ENCODE data around the gene PDAP1. TPM values are rescaled to one million over a fixed set of nuclear protein-coding genes. Genes with fewer than 3 reads are reported as not detected.
"Not testable (repeated sequence)": the region's sequence is repeated elsewhere in the genome, so short reads cannot be mapped to it uniquely, and the experiment has no call there.

Gene PDAP1
- total RNA-seq, 1 donor from 2014 or later: 91.2 TPM

DNA sequence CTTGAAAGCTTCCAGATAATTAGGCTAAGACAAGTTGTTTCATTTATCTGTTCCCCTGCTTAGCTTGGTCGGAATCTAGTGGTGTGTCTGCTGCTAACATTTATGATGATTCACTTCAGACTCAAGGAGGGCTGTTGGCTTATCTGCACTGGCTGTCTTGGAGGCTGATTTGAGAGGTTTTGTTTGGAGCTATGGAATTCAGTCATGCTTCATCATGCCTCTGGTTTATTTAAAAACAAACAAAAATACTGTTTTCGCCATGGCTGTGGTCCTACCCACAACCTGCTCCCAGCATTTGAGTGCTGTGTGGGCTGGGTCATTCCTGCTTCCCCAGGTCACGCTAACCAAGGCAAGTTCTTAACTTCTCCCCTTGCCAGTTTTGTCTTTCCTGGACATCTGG is 45.6 kb downstream of the PDAP1 start:
- Mint-ChIP-seq H3K9me3 (ENCODE audit: low read depth) (no peaks in the 10 kb centered on the region), H3K4me1 (ENCODE audit: low read depth) (peaks cover 8% of the 10 kb centered on the region), H3K27ac (ENCODE audit: unreplicated experiment) (peak overlapping the region; percentile 3), H3K36me3 (ENCODE audit: low read depth) (peaks cover 36% of the 10 kb centered on the region), H3K27me3 (ENCODE audit: low read depth) (no peaks in the 10 kb centered on the region), H3K4me3 (ENCODE audit: unreplicated experiment) (no peak overlapping the region)
- no peak for DNase-seq (ENCODE audit: low spot score)
- TF ChIP-seq, protein P1, sequence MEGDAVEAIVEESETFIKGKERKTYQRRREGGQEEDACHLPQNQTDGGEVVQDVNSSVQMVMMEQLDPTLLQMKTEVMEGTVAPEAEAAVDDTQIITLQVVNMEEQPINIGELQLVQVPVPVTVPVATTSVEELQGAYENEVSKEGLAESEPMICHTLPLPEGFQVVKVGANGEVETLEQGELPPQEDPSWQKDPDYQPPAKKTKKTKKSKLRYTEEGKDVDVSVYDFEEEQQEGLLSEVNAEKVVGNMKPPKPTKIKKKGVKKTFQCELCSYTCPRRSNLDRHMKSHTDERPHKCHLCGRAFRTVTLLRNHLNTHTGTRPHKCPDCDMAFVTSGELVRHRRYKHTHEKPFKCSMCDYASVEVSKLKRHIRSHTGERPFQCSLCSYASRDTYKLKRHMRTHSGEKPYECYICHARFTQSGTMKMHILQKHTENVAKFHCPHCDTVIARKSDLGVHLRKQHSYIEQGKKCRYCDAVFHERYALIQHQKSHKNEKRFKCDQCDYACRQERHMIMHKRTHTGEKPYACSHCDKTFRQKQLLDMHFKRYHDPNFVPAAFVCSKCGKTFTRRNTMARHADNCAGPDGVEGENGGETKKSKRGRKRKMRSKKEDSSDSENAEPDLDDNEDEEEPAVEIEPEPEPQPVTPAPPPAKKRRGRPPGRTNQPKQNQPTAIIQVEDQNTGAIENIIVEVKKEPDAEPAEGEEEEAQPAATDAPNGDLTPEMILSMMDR (IDR thresholded peaks at IDR 0.05): no peak

DNA sequence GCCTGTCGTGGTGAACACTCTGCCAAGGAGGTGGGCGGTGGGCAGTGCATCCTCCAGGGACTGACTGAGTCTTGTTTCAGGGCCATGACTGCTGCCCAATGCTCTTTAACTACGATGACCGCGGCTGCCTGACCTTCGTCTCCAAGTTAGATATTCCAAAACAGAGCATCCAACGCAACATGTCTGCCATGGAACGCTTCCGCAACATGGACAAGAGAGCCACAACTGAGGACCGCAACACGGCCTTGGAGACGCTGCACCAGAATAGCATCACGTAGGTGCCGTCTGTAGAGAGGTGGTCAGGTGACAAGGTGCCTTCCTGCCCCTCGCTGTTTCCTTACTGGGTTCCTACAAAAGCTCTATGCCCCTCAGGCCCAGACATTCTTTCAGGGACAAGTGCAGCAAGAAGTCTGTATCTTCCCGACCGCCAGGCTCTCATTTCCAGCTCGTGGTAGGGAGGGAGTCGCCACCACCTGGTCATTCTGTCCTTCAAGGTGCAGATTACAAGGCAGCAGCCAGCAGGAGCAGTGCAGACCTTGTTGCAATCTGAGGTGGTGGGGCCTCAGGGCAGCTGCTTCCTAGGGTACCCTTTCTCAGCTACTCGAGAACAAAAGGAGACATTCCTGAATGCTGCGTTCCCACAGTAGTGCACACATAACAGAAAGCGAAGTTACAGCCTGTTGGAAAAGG is 48.8 kb downstream of the PDAP1 start:
- Mint-ChIP-seq H3K36me3 (ENCODE audit: low read depth) (peaks cover 30% of the 10 kb centered on the region), H3K4me3 (ENCODE audit: unreplicated experiment) (no peak overlapping the region), H3K27ac (ENCODE audit: unreplicated experiment) (no peak overlapping the region), H3K4me1 (ENCODE audit: low read depth) (peaks cover 8% of the 10 kb centered on the region), H3K27me3 (ENCODE audit: low read depth) (no peaks in the 10 kb centered on the region), H3K9me3 (ENCODE audit: low read depth) (no peaks in the 10 kb centered on the region)
- TF ChIP-seq, protein P1 (IDR thresholded peaks at IDR 0.05): no peak
- peak; percentile 59 for DNase-seq (ENCODE audit: low spot score)

DNA sequence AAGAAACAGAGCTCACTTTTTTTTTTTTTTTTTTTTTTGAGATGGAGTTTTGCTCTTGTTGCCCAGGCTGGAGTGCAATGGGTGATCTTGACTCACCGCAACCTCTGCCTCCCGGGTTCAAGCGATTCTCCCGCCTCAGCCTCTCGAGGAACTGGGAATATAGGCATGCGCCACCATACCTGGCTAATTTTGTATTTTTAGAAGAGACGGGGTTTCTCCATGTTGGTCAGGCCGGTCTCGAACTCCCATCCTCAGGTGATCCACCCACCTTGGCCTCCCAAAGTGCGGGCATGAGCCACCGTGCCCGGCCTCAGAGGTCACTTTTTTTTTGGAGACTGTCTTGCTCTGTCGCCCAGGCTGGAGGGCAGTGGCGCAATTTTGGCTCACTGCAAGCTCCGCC is 49.9 kb downstream of the PDAP1 start:
- not testable (repeated sequence) for H3K4me1 Mint-ChIP-seq (ENCODE audit: low read depth); H3K27me3 Mint-ChIP-seq (ENCODE audit: low read depth); H3K27ac Mint-ChIP-seq (ENCODE audit: unreplicated experiment); H3K9me3 Mint-ChIP-seq (ENCODE audit: low read depth); H3K4me3 Mint-ChIP-seq (ENCODE audit: unreplicated experiment)
- H3K36me3 Mint-ChIP-seq (ENCODE audit: low read depth): peaks cover 30% of the 10 kb centered on the region
- DNase-seq (ENCODE audit: low spot score): peak; percentile 34

DNA sequence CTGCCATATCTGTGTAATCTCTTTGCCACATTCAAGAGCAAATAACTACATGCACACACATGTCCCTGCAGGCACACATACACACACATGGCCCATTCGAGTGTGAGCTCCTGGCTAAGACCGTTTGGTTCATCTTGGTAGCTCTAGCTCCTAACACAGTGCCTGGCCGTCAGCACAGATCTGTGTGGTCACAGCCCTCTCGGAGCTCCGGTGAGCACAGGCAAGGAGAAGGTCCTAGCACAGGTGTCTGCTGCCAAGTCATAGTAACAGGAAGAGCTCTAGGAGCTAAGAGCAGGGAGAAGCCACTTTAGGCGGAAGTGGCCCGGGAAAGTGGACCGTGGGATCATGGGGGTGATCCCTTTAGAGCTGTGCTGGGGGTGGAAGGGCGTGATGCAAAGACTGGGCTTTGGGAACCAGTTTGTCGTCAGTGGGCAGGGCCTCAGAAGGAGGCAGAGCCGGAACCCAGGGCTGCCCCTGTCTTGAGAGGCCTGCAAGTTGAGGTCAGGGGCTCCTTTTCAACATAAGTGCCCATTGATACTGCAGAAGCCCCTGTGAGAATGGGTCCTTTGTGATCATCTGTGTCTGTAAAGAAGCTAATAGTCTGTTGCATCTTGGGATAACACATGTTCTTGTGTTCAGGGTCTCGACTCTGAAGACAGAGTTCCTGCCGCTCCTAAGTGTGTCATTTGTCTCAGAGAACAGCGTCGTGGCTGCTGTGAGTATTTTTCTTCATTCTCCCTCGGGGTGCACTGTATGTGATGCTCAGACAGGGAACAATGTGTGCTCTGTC is 50.5 kb downstream of the PDAP1 start:
- Mint-ChIP-seq H3K9me3 (ENCODE audit: low read depth) (no peaks in the 10 kb centered on the region), H3K27me3 (ENCODE audit: low read depth) (no peaks in the 10 kb centered on the region), H3K36me3 (ENCODE audit: low read depth) (peaks cover 27% of the 10 kb centered on the region), H3K27ac (ENCODE audit: unreplicated experiment) (peak overlapping the region; percentile 58), H3K4me1 (ENCODE audit: low read depth) (peaks cover 5% of the 10 kb centered on the region), H3K4me3 (ENCODE audit: unreplicated experiment) (no peak overlapping the region)
- DNase-seq (ENCODE audit: low spot score): peak; percentile 63
- TF ChIP-seq, protein P1 (IDR thresholded peaks at IDR 0.05): no peak

DNA sequence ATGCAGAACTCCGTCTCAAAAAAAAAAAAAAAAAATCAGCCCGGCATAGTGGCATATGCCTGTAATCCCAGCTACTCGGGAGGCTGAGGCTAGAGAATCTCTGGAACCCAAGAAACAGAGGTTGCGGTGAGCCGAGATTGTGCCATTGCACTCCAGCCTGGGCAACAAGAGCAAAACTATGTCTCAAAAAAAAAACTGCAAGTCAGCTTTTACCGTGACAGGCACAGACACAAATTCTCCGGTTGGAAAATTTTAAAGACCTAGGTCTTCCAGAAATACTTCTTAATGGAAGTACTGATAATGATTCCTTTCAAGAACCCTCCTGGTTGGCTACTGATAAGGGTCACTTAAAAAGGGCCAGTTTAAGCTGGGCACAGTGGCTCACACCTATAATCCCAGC is 53.3 kb downstream of the PDAP1 start:
- Mint-ChIP-seq H3K36me3 (ENCODE audit: low read depth) (peaks cover 32% of the 10 kb centered on the region), H3K27me3 (ENCODE audit: low read depth) (no peaks in the 10 kb centered on the region), H3K4me3 (ENCODE audit: unreplicated experiment) (no peak overlapping the region), H3K27ac (ENCODE audit: unreplicated experiment) (no peak overlapping the region), H3K9me3 (ENCODE audit: low read depth) (no peaks in the 10 kb centered on the region), H3K4me1 (ENCODE audit: low read depth) (no peaks in the 10 kb centered on the region)
- TF ChIP-seq, protein P1 (IDR thresholded peaks at IDR 0.05): no peak
- peak; percentile 0 for DNase-seq (ENCODE audit: low spot score)
